Left lobe of liver (tissue), 2 donors: ENCODE measurements around the gene CRABP1. TPM values are rescaled to one million over a fixed set of nuclear protein-coding genes. Genes with fewer than 3 reads are reported as not detected.
A peak's percentile ranks its signal among the peaks of the same experiment; 100 is the strongest.

Experiments
- ATAC-seq: fragments of 200-7000 bp; cut with Tn5 transposase; one replicate; pipeline ENCODE4 v1.9.1; 2020; ENCODE audit warnings: mild to moderate bottlenecking, moderate library complexity
- DNase-seq: peaks from one replicate; pipeline ENCODE4 v3.0.0-alpha.2; 2020; ENCODE audit warnings: low spot score
- total RNA-seq: library from RNA; stranded (reverse); gene quantifications from one replicate; pipeline ENCODE4 v1.2.1, GENCODE V29; 2021
- donor health status: DM: no; HTN: no; CAD: no; lungs with moderate emphysema.
- donor health status: DM: no; HTN: yes; CAD: no.

Gene CRABP1
- 0.40 TPM for total RNA-seq

GRCh38 chr15:78340231-78341056 is at the start of gene CRABP1:
TSS of gene CRABP1 (plus strand) at chr15:78340353. CDS start at chr15:78340429, 76 bp downstream.
- no peak for ATAC-seq
- no peak for DNase-seq

DNA sequence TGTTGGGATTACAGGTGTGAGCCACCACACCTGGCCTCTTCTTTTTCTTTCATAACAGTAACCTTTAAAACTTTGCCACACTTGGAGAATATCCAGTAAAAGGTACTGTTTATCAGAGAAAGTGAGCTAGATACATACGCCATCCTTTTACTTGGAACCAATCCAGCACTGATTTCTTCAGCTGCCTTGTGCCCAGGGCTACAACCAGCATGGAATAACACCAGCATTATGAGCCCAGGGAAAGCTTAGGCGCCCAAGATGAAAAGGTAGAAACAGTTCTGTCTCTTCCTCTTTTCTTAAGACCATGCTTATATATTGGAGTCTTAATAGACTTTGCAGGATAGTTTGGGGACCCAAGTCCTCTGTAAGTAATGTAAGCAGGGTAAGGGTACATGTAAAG is 49.1 kb upstream of the CRABP1 start:
- DNase-seq: no peak
- ATAC-seq: peak; percentile 13

- no peak for DNase-seq
- ATAC-seq: no peak
Measured at GRCh38 chr15:78291698-78292097, 48.5 kb upstream of the CRABP1 start.

- DNase-seq (no peak), ATAC-seq (no peak)
Measured at GRCh38 chr15:78292219-78292618, 47.9 kb upstream of the CRABP1 start.

- ATAC-seq (peak; percentile 99), DNase-seq (peak; percentile 94)
Measured at GRCh38 chr15:78299101-78299930, 40.8 kb upstream of the CRABP1 start, which contains the start of gene SKIC8. TSS of gene SKIC8 (minus strand) at chr15:78299609. CDS start at chr15:78295686, 3,923 bp downstream.

DNA sequence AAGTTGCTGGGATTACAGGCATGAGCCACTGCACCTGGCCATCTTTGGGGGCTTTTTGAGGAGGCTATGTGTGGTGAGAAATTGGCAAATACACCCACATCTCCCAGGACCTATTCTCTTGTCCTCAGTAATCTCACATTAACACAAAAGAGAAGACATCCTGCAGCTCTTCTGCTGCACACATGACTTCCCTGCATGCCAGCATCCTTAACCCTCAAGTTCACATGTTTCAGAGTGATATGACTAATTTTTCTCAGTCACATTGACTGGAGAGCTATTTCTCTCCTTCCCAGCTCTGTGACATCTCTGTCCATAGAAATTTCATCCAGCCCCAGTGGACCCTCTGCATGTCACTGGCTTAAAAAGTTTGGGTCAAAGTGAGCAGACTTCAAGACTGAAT is 38.8 kb upstream of the CRABP1 start:
- ATAC-seq: no peak
- DNase-seq: no peak

DNA sequence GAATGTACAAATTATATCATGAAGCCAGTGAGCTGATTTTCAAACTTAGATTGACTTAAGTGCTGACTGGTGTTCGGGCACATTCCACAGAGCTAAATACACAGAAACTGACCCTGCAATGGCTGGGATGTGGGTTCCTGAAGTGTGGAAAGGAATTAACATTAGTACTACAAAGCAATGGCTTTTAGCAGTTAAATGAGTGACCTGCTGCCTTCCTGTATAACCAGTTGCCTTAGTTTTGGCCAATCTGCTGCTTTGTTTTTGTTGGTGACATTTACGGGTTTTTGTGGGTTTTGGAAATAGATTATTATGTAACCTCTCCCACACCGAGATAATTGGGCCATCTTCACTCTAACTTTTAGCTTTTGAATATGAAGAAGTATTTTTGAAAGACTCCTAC is 38.3 kb upstream of the CRABP1 start:
- DNase-seq (no peak), ATAC-seq (no peak)

- ATAC-seq (no peak), DNase-seq (no peak)
Measured at GRCh38 chr15:78302579-78303312, 37.4 kb upstream of the CRABP1 start.

GRCh38 chr15:78304216-78305066 is 35.7 kb upstream of the CRABP1 start:
- no peak for ATAC-seq

DNA sequence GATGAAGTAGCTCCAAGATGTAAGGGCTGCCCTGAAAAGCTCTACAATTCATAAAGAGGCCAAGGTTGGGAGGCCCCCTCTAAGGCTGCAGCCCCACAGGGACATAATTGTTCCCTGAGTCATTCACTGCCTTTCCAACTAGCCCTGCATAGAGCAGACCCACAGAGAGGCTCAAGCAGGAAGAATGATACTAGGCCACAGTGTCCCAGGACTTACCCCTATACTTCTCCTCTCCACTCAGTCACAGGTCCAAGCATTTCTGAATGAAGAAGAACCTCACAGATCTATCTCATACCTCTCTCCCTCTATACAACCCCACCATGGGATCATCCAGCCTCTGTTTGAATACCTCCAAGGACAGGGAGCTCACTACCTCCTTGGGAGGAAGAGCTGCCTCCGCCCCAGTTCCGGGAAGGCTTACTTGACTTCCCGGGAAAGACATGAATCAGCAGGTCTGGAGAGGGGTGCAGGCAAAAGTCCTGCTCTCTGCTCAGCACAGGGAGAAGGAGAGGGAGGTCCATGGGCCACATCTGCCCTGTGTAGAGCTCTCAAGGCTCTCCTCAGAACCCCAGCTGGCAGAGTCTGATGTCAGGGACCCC is 33.9 kb upstream of the CRABP1 start:
- no peak for DNase-seq
- ATAC-seq: no peak

More at GRCh38 chr15:78304216-78305066, 35.7 kb upstream of the CRABP1 start:
- DNase-seq: no peak

DNA sequence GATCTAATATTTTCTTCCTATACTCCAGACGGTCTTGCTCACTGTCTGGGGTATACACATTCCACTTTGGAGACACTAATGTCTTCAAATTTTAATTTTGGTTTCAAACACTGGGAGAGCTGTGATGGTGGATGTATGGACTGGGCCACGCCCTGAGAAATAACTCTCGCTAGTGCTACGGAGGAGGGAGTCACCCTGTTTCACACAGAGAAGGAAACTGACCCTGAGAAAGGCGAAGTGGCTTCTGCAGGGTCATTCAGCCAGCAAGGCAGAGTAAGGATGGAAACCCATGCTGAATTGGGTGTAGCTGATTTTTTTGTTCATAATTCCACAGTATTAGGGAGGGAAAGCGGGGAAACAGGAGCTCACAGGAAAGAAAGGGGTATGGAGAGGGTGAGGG is 32.2 kb upstream of the CRABP1 start:
- no peak for DNase-seq
- no peak for ATAC-seq

DNA sequence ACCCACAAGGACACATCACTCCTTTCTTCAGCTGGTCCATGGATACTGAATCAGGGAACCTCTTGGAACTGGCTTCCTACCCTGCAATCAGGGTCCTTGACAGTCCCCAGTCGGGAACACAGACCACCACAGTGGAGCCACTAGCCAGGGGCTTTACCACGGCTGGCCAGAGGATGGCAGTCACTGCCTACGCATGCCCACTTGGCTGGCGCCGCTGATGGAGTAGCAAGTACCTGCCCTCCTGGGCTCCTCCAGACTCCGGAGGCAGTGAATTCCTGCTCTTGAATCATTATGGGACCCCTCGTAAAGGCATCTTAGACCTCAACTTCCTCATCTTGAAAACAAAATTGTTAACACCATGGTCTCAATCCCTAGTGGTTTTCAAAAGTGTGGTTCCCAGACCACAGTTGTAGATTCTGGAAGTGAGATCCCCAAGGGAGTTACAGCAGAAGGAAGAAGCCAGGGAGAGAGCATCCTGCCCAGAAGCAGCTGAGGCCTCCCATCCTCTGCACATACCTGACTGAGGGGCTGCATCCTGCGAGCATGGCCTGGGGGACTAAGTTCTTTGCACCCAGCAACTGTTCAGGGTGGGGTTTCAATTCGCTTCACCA is 31.6 kb upstream of the CRABP1 start:
- ATAC-seq (peak; percentile 97), DNase-seq (peak; percentile 71)

DNA sequence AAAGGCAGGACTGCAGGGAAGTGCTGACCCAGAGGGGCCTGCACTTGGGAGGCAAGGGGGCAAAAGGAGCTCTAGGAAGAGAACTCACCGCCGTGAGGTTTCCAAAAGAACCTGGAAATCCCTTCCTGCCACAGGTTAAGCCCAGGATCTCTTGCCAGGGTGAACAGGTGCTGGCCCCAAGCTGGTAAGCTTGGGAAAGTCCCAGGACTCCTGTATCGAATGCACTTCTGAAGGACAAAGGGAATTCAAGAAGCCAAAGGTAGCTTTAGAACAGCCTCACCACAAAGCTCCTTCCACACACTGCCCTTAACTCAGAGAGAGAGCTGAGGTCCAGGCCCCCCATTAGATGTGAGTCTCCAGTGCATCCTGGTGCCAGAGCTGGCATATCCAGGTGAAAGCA is 28.9 kb upstream of the CRABP1 start:
- ATAC-seq (no peak), DNase-seq (no peak)

DNA sequence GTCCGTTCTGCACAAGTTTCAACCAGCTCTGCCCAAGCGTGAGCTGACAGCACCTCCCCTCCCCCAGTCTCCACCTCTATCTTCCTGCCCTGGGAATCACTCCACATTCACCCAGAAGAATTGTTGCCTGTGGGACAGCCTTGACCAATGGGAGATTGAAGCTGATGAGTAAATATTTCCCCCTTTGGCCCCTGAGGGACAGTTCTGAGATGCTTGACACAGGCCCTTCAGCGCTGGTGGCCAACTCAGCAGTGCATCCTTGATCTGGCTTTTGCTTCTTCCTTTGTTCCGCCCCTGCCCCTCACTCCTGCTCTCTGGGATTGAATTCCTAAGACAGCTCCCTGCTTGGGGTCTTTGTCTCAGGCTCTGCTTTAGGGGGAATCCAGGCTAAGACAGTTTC is 27.6 kb upstream of the CRABP1 start:
- ATAC-seq: no peak

DNA sequence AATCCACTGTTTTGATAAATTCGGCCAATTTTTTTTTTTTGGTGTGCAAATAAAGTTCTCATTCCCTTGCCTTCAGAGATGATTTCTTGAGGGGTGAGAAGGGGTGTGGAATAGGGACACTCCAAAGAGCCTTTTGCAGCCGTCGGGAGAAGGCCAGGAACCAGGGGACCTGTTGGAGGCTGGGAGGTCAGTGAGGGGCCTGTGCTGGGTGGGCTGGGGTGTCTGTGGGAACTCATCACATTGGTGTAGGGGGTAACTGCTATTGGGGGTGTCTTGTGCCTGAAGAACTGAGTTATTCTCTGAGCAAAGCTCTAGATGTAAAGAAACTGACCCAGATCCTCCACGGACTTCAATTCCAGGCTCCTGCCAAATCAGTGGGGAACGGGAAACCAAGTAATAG is 27.2 kb upstream of the CRABP1 start:
- DNase-seq: no peak
- ATAC-seq: no peak

More for the DNA sequence above, 27.6 kb upstream of the CRABP1 start:
- no peak for DNase-seq

GRCh38 chr15:78313383-78313782 is 26.8 kb upstream of the CRABP1 start:
- ATAC-seq (no peak), DNase-seq (no peak)

DNA sequence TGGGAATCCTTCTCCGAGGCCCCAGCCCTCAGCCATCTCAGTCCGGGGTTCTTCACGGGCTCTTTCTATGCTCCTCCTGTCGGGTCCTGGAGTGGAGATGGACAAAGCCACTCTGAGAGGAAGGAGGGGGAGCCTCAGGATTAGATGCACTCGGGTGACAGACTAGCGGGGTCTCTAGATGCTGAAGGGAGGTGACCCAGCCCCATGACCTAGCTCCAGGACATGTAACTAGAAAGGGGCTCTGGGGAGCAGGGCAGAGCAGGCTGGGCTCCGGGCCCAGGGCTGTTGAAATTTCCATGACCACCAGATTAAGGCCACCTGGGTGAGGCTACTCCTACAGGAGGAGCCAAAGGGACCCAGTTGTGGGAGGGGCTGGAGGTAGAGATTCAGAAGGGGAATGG is 26.0 kb upstream of the CRABP1 start:
- DNase-seq: no peak
- no peak for ATAC-seq

GRCh38 chr15:78315686-78316282 is 24.4 kb upstream of the CRABP1 start:
- DNase-seq (no peak), ATAC-seq (peak; percentile 31)
